SW480 (cell line): ENCODE results near the gene PKDREJ.
A peak's percentile ranks its signal among the peaks of the same experiment; 100 is the strongest.
"Not testable (repeated sequence)": the region's sequence is repeated elsewhere in the genome, so short reads cannot be mapped to it uniquely, and the experiment has no call there.

ENCODE experiments used
- DNase-seq: peaks from one replicate; pipeline ENCODE4 v3.0.0-alpha.2; 2016; ENCODE audit warnings: low spot score

Gene PKDREJ

GRCh38 chr22:46263216-46263590 is at the start of gene PKDREJ:
TSS of gene PKDREJ (minus strand) at chr22:46263343. CDS start at chr22:46263322, 21 bp downstream.
- DNase-seq: no peak

- not testable (repeated sequence) for DNase-seq
Measured at GRCh38 chr22:46312848-46313247, 49.7 kb upstream of the PKDREJ start.

GRCh38 chr22:46312056-46312455 is 48.9 kb upstream of the PKDREJ start:
- DNase-seq: no peak

GRCh38 chr22:46309526-46310085 is 46.5 kb upstream of the PKDREJ start:
- DNase-seq: no peak

GRCh38 chr22:46308283-46308988 is 45.3 kb upstream of the PKDREJ start:
- DNase-seq: no peak

- DNase-seq: no peak
Measured at GRCh38 chr22:46303347-46303965, 40.3 kb upstream of the PKDREJ start.

- no peak for DNase-seq
Measured at GRCh38 chr22:46300491-46300890, 37.3 kb upstream of the PKDREJ start.

GRCh38 chr22:46299101-46299500 is 36.0 kb upstream of the PKDREJ start:
- no peak for DNase-seq

GRCh38 chr22:46297151-46297812 is 34.1 kb upstream of the PKDREJ start:
- peak; percentile 36 for DNase-seq

- peak; percentile 94 for DNase-seq
Measured at GRCh38 chr22:46296257-46297150, 33.4 kb upstream of the PKDREJ start, which contains the start of gene GTSE1. TSS of gene GTSE1 (plus strand) at chr22:46296870. CDS start at chr22:46297401, 531 bp downstream.

- no peak for DNase-seq
Measured at GRCh38 chr22:46295277-46295971, 32.3 kb upstream of the PKDREJ start.

GRCh38 chr22:46294784-46295183 is 31.6 kb upstream of the PKDREJ start:
- no peak for DNase-seq

- DNase-seq: no peak
Measured at GRCh38 chr22:46293577-46294260, 30.6 kb upstream of the PKDREJ start.

GRCh38 chr22:46292732-46293131 is 29.6 kb upstream of the PKDREJ start:
- DNase-seq: no peak

GRCh38 chr22:46292173-46292572 is 29.0 kb upstream of the PKDREJ start:
- DNase-seq: no peak

- no peak for DNase-seq
Measured at GRCh38 chr22:46290843-46291785, 28.0 kb upstream of the PKDREJ start.

GRCh38 chr22:46290121-46290842 is 27.1 kb upstream of the PKDREJ start:
- no peak for DNase-seq

GRCh38 chr22:46289244-46289891 is 26.2 kb upstream of the PKDREJ start:
- no peak for DNase-seq
